TTC549 (cell line): ENCODE data around the gene ZNF423.

Experiments
- FAIRE-seq: peaks from 2 replicates; lab custom pipeline; 2012; peaks lifted over from hg19 to GRCh38; lab: Jason Lieb, UNC

The ZNF423 gene

DNA sequence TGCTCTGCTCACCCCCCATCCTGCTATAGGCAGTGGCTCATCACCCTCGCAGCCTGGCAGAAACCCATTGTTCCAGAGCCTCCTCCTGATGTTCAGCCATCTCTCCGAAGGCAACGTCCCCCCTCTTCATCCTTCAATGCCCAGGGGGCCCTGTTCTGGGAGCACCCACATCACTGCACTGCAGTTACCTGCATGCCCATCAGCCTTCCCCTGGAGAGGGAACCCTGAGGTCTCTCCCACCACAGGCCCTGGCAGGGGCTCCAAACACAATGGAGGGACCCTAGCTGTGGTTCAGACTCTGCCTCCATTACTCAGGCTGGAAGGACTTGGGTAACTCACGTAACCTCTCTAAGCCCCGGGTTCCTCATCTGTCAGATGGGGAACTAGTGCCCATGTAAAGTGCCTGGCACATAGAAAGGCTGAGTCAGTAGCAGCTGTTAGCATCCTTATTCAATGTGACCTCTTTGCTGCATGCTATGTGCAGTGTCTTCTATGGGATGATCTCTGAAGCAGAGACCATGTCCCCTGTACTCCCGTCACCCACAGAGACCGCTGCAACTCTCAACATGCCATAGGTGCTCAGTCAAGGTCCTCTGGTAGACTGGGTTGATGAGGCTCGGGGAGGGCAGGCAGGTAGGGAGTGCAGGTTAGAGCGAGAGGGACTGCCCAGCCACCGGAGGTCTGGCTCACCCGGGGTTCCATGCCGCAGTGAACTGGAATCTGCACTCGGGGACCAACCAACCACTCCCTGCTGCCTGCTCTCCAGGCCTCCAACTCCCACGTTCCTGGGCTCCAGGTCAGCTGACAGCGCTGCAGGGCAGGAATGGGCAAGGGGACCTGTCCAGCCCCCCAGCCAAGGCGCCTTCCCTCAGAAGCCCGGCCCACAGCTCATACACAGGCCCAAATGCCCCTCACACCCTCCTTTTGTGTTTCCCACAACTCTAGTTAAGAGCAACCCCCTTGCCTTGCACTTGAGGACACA, 233.2 kb downstream of the ZNF423 start:
- no peak for FAIRE-seq

DNA sequence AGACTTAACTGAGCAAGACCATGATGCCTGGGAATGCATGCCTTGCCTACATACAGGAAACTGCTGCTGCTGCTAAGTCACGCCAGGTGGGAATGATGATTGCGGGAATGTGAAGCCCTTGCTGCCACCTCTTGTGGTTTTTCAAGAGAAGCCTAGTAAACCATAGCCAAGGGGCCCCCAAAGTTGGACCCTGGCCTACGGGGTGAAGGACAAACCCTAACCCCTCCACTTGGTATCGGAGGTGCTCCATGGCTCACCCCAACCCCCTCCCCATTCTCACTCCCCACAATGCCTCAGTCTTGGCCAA, 233.9 kb downstream of the ZNF423 start:
- no peak for FAIRE-seq

DNA sequence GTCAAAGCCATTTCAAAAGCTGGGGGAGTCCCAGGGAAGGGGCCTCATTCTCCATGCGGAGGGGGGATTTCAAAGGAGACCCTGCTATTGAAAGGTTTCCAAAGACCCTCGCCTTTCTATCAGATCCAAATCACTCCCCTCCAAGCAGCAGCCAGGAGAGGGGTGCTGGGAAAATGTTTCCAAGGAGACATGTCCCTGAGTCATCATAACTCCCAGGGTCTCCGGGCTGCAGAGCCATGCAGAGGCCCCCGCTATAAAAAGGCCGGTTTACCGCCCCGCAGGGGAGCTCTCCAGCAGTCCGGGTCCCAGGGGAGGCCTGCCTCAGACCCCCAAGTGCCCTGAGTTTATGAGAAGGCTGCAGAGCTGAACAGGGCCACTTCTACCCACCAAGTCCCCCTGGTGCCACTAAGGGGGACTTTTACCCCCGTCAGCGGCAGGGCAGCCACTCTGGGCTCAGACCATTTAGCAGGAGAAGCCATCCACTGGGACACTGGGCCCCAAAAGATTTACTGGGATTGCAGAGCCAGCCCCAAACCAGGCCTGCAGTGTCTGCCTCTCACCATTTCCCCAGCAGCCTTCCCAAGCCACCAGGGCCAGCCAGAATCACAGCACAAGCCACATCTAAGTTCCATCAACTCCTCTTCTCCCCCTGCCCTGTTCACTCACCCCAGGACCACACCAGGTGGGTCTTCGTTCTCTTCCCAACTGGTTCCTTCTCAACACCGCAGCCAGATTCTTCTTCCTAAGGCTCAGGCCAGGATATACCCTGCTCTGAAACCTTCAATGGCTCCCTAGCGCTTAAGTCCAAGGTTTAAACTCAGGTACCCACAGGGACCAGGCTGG, 234.4 kb downstream of the ZNF423 start:
- FAIRE-seq, result no peak

DNA sequence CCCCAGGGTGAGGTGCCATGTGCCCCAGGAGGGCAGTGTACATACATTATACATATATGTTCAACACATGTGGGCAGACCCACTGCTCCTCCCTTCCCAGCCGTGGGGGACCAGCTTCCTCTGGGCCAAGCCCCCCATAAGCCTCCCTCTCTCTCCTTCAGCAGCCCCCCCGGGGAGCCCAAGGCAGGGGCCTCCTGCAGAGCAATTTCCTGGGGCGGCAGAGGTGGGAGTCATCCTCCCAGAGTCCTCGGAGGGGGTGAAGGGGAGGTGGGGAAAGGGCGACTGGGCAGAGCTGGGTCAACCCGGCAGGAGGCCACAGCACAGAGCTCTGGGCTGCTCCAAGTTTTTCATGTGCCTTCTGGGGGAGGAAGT, 235.1 kb downstream of the ZNF423 start:
- no peak for FAIRE-seq

DNA sequence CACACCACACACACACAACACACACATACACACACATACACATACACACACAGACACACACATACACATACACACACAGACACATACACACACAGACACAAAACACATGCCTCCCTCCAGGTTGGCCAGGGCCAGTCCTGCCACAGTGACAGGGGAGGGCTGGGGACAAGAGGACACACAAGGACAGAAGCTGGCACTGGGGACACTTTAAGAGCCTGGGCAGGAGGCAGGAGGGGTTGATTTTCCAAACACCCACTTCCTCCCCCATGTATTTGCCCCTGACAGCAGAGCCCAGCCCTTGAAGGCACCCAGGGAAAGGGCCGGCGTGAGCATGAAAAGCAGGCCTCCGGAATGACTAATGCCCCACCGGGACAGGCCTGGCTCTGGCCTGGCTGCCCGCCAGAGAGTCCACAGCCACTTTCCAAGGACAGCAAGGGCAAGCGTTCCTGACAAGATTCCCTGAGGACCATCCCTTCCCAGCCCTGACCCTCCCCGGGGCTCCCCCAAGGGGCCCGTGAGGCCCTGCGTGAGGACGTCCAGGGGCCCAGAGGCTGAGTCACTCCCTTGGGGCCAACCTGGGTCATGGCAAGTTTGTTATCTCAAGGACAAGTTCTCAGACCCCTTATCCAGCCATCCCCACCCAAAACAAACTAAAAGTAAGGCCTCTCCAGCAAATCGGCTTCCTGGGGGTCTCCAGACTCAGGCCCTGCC, 235.6 kb downstream of the ZNF423 start:
- FAIRE-seq, result no peak

DNA sequence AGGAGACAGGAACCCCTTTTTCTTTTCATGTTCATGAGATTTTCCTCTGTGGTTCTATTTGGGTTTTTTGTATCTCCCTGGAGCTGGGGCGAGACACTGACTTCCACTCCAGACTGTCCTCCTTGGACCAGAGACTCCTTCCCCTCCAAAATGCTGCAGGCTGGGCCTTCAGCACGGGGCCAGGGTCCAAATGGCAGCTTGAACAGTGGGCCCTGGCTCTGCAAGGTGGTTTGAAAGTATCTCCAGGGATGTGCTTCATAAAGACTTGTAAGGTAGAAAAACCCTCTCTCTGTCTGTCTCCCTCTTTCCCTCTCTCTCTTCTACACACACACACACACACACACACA, 236.1 kb downstream of the ZNF423 start:
- no peak for FAIRE-seq

DNA sequence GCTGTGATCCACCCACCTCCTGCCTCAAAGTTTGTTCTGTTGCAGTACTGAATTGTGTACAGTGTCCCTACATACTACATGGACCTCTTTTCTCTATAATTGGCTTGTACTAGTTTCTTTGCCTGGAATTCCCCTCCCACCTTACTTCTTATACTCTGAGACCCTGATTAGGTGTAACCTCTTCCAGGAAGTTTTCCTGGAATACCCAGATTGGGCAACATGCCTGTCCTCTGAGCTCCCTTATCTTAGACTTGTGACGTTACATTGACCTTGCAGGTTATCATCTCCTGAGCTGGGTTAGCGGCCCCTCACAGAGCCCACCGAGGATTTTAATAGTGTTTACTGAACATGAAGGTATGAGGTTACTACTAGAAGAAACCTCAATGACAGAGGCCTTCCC, 237.0 kb downstream of the ZNF423 start:
- no peak for FAIRE-seq

DNA sequence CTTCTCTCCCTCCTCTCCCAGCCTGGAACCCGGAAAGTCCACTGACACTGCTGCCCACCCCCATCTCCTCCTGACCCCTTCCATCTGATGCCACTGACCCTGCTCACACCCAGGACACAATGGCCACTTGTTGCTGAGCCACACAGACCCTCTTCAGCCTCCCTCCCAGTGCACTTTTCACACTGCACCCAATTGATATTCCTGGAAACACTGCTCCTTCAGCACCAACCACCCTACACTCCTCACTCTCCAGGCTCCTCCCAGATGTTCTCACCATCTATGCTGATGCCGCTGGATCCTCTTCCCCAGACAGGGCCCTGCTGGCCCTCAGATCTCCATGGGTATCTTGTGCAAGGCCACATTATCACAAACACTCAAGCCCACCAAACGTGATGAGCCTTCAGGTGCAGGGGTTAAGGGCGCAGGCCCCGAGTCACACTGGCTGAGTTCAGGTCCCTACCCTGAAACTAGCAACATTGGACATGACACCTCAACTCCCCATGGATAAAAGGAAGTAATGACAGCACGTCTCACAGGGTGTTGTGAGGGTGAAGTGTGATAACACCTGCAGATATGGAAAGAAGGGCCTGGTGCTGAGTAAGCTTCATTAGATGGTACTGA, 238.1 kb downstream of the ZNF423 start:
- no peak for FAIRE-seq

DNA sequence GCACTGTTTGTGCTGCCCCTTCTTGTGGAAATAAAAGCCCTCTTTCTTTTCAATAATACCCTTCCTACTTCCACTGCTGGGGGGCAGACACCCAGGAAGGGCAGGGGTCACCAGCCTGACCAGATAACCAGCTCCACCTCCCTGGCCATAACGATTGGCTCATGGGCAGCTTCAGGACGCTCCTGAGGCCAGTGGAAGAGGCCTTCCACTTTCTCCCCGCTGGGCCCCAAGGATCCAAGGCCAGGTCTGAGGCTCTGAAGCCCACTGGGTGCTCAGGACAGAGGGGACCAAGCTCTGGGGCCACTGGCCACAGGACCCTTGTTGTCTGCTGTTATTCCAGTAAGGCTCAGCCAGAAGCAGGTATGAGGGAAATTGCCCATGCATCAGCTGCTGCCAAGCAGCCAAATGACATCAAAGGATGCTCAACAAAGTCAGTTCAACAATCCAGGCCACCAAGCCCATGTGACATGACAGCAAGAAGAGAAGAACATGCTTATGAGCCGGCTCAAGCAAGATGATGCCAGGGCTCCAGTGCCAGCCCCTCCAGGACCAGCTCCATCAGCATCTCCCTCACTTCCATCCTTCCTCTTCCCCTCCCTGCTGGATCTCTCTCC, 238.8 kb downstream of the ZNF423 start:
- no peak for FAIRE-seq

DNA sequence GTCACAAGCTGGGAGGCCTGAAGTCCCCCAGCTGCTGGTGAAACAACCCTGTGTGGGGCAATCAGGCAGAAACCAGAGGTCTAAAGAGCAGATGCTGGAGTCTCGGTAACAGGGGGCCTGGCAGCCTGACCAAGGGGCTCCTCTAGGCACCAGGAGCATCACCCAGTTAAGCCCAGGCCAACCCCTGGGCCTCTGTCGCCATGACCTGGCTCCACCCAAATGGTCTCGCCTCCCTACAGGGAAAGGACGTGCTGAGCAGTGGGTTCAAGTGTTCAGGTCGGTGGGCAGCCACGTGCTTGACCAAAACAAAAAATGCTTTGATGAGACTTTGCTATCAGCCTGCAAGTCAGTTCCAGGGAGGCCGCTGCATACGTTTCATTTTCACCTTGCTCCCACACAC, 240.3 kb downstream of the ZNF423 start:
- no peak for FAIRE-seq

DNA sequence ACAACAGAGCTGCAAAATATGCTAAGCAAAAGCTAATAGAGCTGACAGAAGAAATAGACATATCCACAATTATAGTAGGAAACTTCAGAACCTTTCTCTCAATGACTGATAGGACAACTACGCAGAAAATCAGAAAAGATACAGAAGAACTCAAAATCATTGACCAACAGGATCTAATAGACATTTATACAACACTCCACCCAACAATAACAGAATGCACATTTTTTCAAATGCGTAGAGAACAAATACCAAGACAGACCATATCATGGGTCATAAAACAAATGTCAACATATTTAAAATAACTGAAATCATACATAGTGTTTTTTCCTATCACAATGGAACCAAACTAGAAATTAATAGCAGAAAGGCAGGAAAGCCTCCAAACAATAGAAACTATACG, 244.9 kb downstream of the ZNF423 start:
- no peak for FAIRE-seq

DNA sequence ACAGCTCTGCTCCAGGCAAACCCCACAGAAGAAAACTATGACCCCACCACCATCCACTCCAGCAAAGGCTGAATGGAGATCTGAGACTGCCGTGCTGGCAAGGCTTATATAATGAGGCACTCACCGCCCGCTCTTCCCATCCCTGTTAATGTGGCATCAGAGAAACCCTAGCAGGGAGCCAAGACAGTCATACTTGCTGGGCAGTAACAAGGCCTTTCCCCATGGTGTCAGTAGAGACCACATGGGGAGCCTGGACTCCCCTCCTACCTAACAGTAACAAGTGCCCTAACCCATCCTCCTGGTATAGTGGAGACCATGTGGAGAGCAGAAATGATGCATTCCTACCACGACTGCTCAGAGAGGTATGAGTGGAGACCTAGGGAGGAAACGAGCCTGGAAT, 247.1 kb downstream of the ZNF423 start:
- FAIRE-seq, result no peak

DNA sequence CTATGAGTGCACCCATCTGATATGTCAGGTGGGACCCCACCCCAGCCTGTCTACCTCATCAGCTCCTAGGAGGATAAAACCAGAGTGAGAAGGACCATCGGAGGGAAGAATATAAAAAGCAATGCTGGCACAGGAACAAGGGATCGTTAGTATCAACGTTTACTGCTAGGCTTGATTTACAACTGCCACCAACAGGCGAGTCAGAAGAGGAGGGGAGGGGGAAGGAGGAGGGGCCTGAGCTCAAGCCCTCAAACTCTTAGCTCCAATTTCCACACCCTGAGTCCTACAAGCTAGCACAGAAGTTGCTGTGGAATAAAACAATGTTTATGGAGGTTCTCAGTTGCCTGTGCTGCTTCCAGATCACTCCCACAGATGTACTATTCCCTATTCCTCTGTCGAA, 247.8 kb downstream of the ZNF423 start:
- FAIRE-seq, result no peak

DNA sequence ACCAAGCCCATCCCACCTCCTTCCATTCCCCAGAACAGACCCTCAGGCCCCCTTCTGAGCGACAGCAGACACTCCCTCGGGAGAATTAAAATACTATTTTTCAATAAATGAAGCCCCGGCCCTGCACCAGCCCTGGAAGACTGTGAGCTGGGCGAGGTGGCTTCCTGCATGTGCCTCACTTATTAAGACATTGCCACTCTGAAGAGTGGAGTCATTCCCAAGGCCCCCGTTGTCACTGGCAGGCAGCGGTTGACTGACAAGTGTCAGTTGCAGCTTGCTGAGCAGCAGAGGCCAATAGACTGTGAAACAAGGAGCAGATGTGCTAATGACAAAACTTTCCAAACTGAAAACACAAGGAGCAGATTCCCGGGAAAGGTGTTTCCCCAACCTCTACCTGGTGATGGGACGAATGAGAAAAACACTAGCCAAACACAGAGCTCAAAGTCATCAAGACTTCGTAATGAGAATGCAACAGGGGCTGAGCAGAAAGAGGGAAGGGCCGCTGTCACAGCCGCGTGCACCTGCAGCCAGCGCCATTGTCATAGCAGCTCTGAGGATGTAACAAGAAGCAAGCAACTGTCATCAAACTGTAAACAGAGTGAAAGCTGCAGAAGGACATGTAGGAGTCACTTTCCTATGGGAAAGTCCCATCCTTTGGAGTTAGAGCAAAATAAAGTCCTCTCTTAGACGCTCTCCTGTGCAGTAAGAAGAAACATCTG, 250.2 kb downstream of the ZNF423 start:
- no peak for FAIRE-seq

DNA sequence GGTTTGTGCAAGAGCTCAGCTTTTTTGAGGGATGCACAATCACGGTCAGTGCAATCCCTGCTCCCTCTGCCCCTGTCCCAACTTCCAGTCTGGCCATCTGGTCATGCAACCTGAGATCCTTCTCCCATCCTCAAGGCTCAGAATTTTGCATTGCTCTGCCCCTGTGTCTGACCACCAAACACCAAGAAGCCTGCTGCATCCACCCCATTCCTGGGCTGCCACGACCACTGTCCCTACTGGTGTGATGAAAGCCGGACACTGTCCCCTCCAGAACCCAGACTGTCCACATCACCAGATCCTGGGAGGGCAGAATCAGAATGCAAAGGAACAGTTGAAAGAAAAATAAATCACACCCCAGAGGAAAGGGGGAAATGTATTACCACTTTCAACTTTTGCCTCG, 251.3 kb downstream of the ZNF423 start:
- no peak for FAIRE-seq

DNA sequence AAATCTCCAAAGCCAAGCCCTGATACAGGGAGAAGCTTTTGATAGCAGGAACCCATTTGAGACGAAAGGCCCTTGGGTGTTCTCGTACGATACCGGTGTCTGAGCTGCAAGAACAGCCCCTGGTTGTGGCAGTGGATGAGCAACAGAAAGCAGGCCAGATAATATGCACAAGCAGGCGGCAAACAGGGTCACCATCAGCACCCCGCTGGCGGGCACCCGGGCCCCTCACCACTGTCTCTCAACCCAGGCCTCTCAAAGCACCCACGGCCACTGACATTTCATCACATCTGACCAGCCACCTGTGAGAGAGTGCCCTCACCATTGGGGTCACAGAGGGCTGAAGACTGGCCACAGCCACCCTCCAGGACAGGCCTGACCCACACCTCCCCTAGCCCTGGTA, 252.0 kb downstream of the ZNF423 start:
- no peak for FAIRE-seq

DNA sequence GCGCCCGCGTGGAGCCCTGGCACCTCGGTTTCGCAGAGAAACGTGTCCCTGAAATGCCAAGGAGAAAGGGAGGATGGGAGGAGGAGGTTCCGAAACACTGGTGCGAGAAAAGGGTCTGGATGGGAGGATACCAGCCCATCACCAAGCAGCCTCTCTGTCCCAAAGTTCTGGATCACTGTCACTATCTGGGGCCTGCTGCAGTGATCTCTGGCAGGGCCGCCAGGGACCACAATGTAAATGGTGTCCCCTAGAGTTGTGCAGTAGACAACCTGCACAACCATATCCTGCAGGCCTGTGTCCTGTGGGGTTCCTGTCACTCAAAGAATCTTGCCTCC, 253.0 kb downstream of the ZNF423 start:
- FAIRE-seq, result no peak

DNA sequence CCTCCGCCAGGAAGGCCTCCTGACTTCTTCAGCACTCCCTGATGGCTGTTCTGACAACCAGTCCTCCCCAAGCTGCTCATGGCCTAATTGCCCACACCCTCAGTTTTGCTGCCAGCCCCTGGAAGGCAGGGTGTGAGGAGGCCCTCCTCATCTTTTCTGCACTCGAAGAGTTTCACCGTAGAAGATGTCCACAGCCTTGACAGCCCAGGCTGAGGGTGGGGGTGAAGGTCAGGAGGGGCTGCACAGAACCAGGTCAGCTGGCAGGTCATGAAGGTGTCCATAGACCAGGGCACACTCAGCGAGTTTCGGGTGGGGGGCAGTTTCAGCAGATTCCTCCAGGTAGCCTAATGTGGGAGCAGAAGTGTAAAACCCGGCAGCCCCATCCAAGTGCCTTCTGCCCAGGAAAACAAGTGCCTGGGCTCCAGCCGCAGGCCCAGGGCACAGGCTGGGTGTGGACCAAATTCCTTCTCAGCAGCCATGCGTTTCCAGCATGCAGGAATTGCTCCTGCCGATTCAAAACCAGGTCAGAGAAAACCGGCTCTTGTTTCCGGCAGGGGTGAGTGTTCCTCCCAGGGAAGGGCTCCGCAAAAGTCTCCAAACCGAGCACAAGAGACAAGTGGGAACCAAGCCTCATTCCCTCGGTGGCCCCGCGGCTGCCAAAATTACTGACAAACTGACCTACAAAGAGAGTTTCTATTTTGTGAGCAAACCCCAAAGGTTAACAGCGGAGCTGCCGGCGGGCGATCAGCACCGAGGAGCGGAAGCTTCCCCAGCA, 253.5 kb downstream of the ZNF423 start:
- FAIRE-seq, result no peak

DNA sequence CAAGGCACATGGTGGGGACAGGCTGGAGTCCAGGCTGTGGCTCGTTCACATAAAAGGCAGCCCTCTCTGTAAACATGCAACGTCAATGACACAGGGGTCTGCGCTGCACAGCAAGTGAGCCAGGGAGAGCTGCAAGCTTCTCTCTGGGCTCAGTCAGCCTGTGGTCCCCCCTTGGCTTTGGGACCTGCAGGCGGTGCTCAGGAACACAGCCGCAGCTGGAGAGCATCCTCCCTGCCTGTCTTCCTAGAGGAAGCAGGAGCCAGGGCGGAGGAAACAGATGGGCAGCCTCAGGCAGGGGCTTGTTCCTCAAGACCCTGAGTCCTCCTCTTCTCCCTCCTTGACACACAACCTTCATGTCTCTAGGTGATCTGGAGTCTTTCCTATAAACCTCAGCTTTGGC, 254.3 kb downstream of the ZNF423 start:
- no peak for FAIRE-seq

DNA sequence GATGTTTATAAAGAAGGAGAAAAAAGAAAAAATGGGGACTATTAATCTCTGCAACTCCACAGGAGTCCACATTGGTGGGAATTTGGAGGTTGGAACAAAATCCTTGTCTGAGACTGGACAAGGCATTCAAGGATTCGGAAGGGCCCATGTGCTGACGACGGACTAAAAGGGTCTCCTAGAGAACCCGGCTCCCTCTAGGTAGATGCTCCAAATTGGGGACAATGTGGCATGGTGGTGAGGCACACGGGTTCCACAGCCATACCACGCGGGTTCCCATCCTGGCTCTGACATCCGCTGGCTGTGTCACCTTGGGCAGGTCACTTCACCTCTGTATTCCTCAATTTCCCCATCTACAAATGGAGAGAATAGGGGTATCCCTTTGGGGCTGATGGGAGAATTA, 254.9 kb downstream of the ZNF423 start:
- FAIRE-seq, result no peak

DNA sequence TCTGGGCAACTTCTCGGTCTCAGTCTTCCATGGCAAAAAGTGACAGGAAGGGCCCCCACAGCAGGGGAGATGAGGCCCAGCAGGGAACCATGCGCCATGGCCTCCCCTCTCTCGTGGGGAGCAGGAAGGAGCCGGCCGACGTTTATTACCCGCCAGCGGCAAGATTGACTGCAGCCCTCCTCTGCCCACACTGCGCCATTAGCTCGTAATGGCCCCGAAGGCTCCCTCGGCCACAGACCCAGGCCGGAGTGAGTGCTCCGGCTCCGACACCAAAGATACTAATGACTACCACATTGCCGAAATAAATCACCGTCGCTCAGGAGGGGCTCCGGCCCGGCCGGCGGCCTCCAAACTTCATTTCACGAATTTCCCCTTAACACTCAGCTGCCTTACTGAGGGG, 255.4 kb downstream of the ZNF423 start:
- FAIRE-seq, result no peak
